A673 (cell line): Measurements from ENCODE around the gene SNX27. TPM values are rescaled to one million over a fixed set of nuclear protein-coding genes. Genes with fewer than 3 reads are reported as not detected.

ENCODE experiments used
- BruUV-seq: library from RNA; stranded (reverse); fragments of 400-500 nt; replicated peaks from 2 replicates; lab custom pipeline; 2021; lab: Mats Ljungman, UMichigan
- CTCF ChIA-PET: fragments of 300-600 bp; sonication (Branson Sonifier 250); formaldehyde crosslinking; loops from one replicate; lab custom pipeline; 2022; ENCODE audit warnings: antibody characterized with exemption; lab: Charles Lee
- POLR2A ChIA-PET: fragments of 300-600 bp; sonication (Branson Sonifier 250); formaldehyde crosslinking; loops from one replicate; lab custom pipeline; 2022; ENCODE audit warnings: antibody characterized with exemption; ENCODE audit not compliant: low non-redundant PET; lab: Charles Lee
- DNase-seq: peaks from one replicate; pipeline ENCODE4 v3.0.0-alpha.2; 2015; ENCODE audit warnings: low spot score
- H3K27ac ChIP-seq: fragments of 200-600 bp; sonication (generic); 2 replicates; pipeline ENCODE4 v1.5.1; 2016; ENCODE audit warnings: mixed run types, low read depth, mild to moderate bottlenecking, mixed read lengths, antibody characterized with exemption, low read length; ENCODE audit not compliant: poor library complexity, severe bottlenecking
- H3K27me3 ChIP-seq: fragments of 200-600 bp; sonication (generic); replicated peaks from 2 replicates; pipeline ENCODE4 v1.6.1; 2017; ENCODE audit warnings: mixed run types, low read depth, mild to moderate bottlenecking, mixed read lengths, antibody characterized with exemption, low read length; ENCODE audit not compliant: insufficient read depth, poor library complexity
- H3K36me3 ChIP-seq: fragments of 200-600 bp; sonication (generic); 2 replicates; pipeline ENCODE4 v1.6.1; 2016; ENCODE audit warnings: mixed run types, mild to moderate bottlenecking, mixed read lengths, antibody characterized with exemption, low read length; ENCODE audit not compliant: insufficient read depth, poor library complexity, severe bottlenecking
- H3K4me1 ChIP-seq: fragments of 200-600 bp; sonication (generic); 2 replicates; pipeline ENCODE4 v1.6.1; 2017; ENCODE audit warnings: mixed run types, mild to moderate bottlenecking, mixed read lengths, antibody characterized with exemption, low read length; ENCODE audit not compliant: insufficient read depth, poor library complexity, severe bottlenecking
- H3K4me3 ChIP-seq: fragments of 200-600 bp; sonication (generic); 2 replicates; pipeline ENCODE4 v1.5.1; 2016; ENCODE audit warnings: low read depth, mixed run types, mild to moderate bottlenecking, mixed read lengths, low read length; ENCODE audit not compliant: poor library complexity, severe bottlenecking
- H3K9me3 ChIP-seq: fragments of 200-600 bp; sonication (generic); 2 replicates; pipeline ENCODE4 v1.6.1; 2016; ENCODE audit warnings: mixed run types, low read depth, mild to moderate bottlenecking, mixed read lengths, antibody characterized with exemption, low read length; ENCODE audit not compliant: poor library complexity, severe bottlenecking
- CTCF ChIP-seq: fragments of 300-800, 200-600 bp; sonication (generic); conservative IDR thresholded peaks from 2 replicates; pipeline ENCODE4 v1.5.1; 2017; ENCODE audit warnings: low read depth, mild to moderate bottlenecking, antibody characterized with exemption, low read length, moderate library complexity, mixed read lengths
- EZH2 ChIP-seq: fragments of 200-600 bp; sonication (generic); IDR thresholded peaks from 2 replicates; pipeline ENCODE4 v1.6.1; 2017; ENCODE audit warnings: borderline replicate concordance, low read depth, mild to moderate bottlenecking, mixed read lengths, antibody characterized with exemption, low read length; ENCODE audit not compliant: poor library complexity, severe bottlenecking
- intact Hi-C: fragments of 100-400 bp; cut with micrococcal nuclease; formaldehyde crosslinking; loops from one replicate; pipeline ENCODE4 v1.10.0; 2022; ENCODE audit not compliant: unreplicated experiment
- total RNA-seq: library from RNA; stranded (reverse); gene quantifications from 2 replicates; pipeline ENCODE4 v1.2.3, GENCODE V29; 2021

Gene SNX27
- total RNA-seq, 1 experiment from 2014 or later = 45.9 TPM

- Histone ChIP-seq H3K9me3 (no peaks in the 10 kb centered on the region), H3K27me3 (peaks cover 51% of the 10 kb centered on the region), H3K36me3 (no peaks in the 10 kb centered on the region), H3K4me3 (no peak overlapping the region), H3K27ac (no peak overlapping the region), H3K4me1 (peaks cover 8% of the 10 kb centered on the region)
- BruUV-seq = no TSS peak
- DNase-seq = no peak
- CTCF ChIA-PET = no interaction called here
- no peak for TF ChIP-seq CTCF
- TF ChIP-seq EZH2 = no peak
- intact Hi-C loops = no loop called here
- POLR2A ChIA-PET = no interaction called here
Observed at GRCh38 chr1:151713874-151714273, 102.0 kb downstream of the SNX27 start.

GRCh38 chr1:151714820-151715725, 103.2 kb downstream of the SNX27 start:
- H3K27ac ChIP-seq = no peak overlapping the region
- peaks cover 8% of the 10 kb centered on the region for H3K4me1 ChIP-seq
- ChIA-PET CTCF (no interaction called here), POLR2A (no interaction called here)
- DNase-seq = no peak
- BruUV-seq = no TSS peak
- peaks cover 62% of the 10 kb centered on the region for H3K27me3 ChIP-seq
- no peaks in the 10 kb centered on the region for H3K36me3 ChIP-seq
- intact Hi-C loops = no loop called here
- no peak overlapping the region for H3K4me3 ChIP-seq
- TF ChIP-seq EZH2 = no peak
- TF ChIP-seq CTCF = no peak
- H3K9me3 ChIP-seq = no peaks in the 10 kb centered on the region

- TF ChIP-seq CTCF (0 out of 2 replicates have a peak, but pooled peaks have one; percentile 14), EZH2 (no peak)
- H3K27me3 ChIP-seq = peaks cover 65% of the 10 kb centered on the region
- no peaks in the 10 kb centered on the region for H3K36me3 ChIP-seq
- H3K4me1 ChIP-seq = peaks cover 8% of the 10 kb centered on the region
- CTCF ChIA-PET = no interaction called here
- peak; percentile 19 for DNase-seq
- intact Hi-C loops = no loop called here
- no peak overlapping the region for H3K27ac ChIP-seq
- BruUV-seq = no TSS peak
- POLR2A ChIA-PET = no interaction called here
- H3K9me3 ChIP-seq = no peaks in the 10 kb centered on the region
- H3K4me3 ChIP-seq = no peak overlapping the region
Observed at GRCh38 chr1:151715726-151716404, 104.0 kb downstream of the SNX27 start.
